Kidney epithelial cell (primary cell): ENCODE measurements around the gene SMIM31. TPM values are rescaled to one million over a fixed set of nuclear protein-coding genes. Genes with fewer than 3 reads are reported as not detected.

Source experiments
- DNase-seq: peaks from one replicate; pipeline ENCODE4 v3.0.0-alpha.2; 2010; ENCODE audit warnings: low read depth
- H3K27me3 ChIP-seq: 2 replicates; pipeline ENCODE4 v1.6.0; 2011; ENCODE audit warnings: low read length; ENCODE audit not compliant: control insufficient read depth, insufficient read depth
- H3K36me3 ChIP-seq: 2 replicates; pipeline ENCODE4 v1.5.1; 2011; ENCODE audit warnings: low read length; ENCODE audit not compliant: control insufficient read depth, insufficient read depth
- H3K4me3 ChIP-seq: 2 replicates; pipeline ENCODE4 v1.5.1; 2011; ENCODE audit warnings: low read depth, mild to moderate bottlenecking, control low read depth, low read length
- total RNA-seq: library from RNA; depleted of rRNA; stranded (reverse); fragments of >200 nt; gene quantifications from 2 replicates; pipeline ENCODE4 v1.2.3, GENCODE V29; 2015
- TF ChIP-seq, protein P1 (sequence below): IDR thresholded peaks from 2 replicates; pipeline ENCODE4 v1.5.1; 2011; ENCODE audit warnings: mild to moderate bottlenecking, moderate library complexity, low read length, control low read depth, inconsistent platforms; ENCODE audit not compliant: insufficient read depth, poor library complexity, severe bottlenecking

Gene SMIM31
- total RNA-seq, 1 donor from 2014 or later: not detected

DNA sequence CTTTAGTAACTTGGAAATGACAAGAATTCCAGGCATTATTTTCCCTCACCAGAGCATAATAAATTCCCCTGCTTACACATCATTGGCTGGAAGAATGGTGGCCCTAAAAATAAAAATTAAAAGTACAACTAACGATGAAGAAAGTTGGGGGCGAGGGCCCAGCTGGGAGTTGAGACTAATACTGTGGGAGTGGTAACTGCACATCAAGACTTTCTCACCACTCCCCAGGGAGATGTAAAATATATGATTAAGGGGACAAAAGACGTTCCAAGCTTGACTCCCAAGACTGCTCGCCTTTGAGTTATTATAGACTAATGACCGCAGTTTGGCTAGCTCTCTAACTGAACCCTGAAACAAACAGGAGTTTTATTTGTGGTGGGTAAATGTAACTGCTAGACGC, 30.0 kb downstream of the SMIM31 start:
- H3K36me3 ChIP-seq: no peaks in the 10 kb centered on the region
- DNase-seq: no peak
- no peak overlapping the region for H3K4me3 ChIP-seq
- H3K27me3 ChIP-seq: no peaks in the 10 kb centered on the region
- TF ChIP-seq, protein P1, sequence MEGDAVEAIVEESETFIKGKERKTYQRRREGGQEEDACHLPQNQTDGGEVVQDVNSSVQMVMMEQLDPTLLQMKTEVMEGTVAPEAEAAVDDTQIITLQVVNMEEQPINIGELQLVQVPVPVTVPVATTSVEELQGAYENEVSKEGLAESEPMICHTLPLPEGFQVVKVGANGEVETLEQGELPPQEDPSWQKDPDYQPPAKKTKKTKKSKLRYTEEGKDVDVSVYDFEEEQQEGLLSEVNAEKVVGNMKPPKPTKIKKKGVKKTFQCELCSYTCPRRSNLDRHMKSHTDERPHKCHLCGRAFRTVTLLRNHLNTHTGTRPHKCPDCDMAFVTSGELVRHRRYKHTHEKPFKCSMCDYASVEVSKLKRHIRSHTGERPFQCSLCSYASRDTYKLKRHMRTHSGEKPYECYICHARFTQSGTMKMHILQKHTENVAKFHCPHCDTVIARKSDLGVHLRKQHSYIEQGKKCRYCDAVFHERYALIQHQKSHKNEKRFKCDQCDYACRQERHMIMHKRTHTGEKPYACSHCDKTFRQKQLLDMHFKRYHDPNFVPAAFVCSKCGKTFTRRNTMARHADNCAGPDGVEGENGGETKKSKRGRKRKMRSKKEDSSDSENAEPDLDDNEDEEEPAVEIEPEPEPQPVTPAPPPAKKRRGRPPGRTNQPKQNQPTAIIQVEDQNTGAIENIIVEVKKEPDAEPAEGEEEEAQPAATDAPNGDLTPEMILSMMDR: no peak

DNA sequence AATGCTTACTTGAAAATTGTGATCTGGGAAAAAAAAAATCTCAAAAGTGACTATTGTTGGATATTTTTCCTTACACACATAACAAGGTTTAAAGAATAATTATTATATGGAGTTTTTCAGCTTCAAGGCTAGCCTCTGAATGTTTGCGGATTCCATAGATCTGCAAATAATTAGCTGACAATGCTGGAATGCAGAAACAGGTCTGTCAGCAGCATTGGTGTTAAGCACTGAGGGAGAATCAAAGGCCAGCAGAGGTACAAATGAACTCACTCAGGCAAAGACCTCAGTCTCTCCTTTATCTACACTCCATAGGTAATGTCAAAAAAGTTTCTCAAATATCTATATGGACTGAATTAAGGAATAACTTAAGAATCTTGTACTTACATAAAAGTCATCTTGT, 35.1 kb downstream of the SMIM31 start:
- TF ChIP-seq, protein P1: no peak
- Histone ChIP-seq H3K4me3 (no peak overlapping the region), H3K36me3 (no peaks in the 10 kb centered on the region), H3K27me3 (no peaks in the 10 kb centered on the region)
- DNase-seq: no peak

DNA sequence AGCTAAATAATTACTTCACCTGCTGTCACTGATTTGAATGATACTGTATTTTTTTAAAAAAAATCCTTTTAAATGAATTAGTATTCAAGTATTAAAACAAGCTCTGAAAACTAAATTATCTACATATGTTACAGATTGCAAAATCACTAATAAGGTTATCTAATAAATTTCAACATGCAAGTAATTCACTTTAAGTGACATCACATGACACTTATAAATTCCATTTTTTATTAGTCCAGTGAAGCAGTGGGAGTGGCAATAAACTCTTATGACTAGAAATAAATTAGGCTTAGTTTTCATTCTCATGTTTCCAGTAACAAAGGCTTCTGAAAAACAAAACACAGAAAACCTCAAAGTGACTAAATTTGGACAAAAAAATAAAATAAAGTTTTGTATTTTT, 36.3 kb downstream of the SMIM31 start:
- Histone ChIP-seq H3K4me3 (no peak overlapping the region), H3K27me3 (no peaks in the 10 kb centered on the region), H3K36me3 (no peaks in the 10 kb centered on the region)
- TF ChIP-seq, protein P1: no peak
- DNase-seq: no peak

DNA sequence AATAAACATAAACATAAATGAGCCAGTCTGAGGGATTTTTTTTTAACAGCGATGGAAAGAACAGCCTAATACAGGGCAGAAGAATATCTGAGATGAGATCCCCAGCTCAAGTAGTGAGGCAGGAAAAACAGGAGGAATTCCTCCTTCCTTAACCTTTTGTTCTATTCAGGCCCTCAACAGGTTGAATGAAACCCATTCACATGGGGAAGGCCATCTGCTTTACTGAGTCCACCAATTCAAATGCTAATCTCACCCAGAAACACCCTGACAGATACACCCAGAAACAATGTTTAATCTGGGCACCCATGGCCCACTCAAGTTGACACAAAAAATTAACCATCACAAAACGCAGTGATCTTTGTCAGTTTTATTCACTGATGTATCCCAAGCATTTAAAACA, 45.5 kb downstream of the SMIM31 start:
- DNase-seq: no peak
- Histone ChIP-seq H3K4me3 (no peak overlapping the region), H3K27me3 (no peaks in the 10 kb centered on the region), H3K36me3 (no peaks in the 10 kb centered on the region)
- TF ChIP-seq, protein P1: no peak

DNA sequence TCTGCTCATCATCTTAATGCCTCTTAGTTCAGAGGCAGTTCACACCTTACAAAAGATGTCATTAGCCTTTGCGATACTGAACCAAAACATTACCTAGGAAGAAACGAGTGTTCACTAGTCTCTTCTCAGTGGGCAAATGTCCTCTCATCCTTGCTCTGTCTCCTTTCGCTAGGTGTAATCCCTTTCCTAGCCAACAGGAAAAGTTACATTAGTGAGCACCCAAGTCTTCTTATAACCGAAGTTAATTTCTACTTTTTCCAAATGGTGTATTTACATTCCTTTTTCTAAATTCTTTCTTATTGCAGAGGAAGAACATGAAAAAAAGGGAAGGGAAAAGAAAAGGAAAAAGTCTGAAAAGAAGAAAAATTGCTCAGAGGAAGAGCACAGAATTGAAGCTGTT, 46.9 kb downstream of the SMIM31 start:
- no peak for DNase-seq
- TF ChIP-seq, protein P1: no peak
- no peak overlapping the region for H3K4me3 ChIP-seq
- H3K27me3 ChIP-seq: no peaks in the 10 kb centered on the region
- no peaks in the 10 kb centered on the region for H3K36me3 ChIP-seq

DNA sequence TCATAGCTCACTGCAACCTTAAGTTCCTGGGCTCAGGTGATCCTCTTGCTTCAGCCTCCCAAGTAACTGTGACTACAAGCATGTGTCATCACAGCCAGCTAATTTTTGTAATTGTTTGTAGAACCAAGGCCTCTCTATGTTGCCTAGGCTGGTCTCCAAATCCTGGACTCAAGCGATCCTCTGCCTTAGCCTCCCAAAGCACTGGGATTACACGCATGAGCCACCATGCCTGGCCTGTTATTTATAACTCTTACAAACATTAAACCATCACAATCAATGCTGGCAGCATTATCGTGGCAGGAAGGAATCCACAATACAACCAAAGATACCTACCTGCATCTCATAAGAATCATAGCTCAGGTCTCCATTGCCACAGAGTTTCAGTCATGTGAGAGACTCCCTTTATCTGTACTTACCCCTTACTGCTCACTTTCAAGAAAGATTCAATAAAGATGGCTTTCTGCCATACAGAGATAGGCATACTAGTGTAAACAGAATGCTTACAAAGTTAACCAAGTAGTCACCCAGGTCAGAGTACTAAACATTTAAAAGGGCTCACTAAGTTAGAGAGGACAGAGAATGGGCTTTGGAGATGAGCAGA, 48.5 kb downstream of the SMIM31 start:
- no peak for DNase-seq

More for the DNA sequence above, 48.5 kb downstream of the SMIM31 start:
- Histone ChIP-seq H3K4me3 (no peak overlapping the region), H3K36me3 (no peaks in the 10 kb centered on the region), H3K27me3 (no peaks in the 10 kb centered on the region)
- TF ChIP-seq, protein P1: no peak
